Upper lobe of left lung (tissue), 6 donors: ENCODE results near the gene SMAGP. TPM values are rescaled to one million over a fixed set of nuclear protein-coding genes. Genes with fewer than 3 reads are reported as not detected.
"Not testable (repeated sequence)": the region's sequence is repeated elsewhere in the genome, so short reads cannot be mapped to it uniquely, and the experiment has no call there.

Experiments
- ATAC-seq, 2 donors: fragments of 200-7000 bp; cut with Tn5 transposase; one replicate each; pipeline ENCODE4 v1.9.1; 2022; ENCODE audit warnings: mild to moderate bottlenecking in 2 of 2, moderate library complexity in 2 of 2; ENCODE audit not compliant: low FRiP score in 2 of 2
- DNase-seq, 2 donors: peaks; one replicate each; pipeline ENCODE4 v3.0.0-alpha.2; 2019 to 2020
- H3K27ac ChIP-seq, 4 donors: fragments of 200-600 bp; sonication (generic); one replicate each; pipeline ENCODE4 v1.5.1; 2016 to 2019
- H3K27me3 ChIP-seq, 4 donors: fragments of 200-600 bp; sonication (generic); one replicate each; pipeline ENCODE4 v1.5.1; 2017 to 2019
- H3K36me3 ChIP-seq, 4 donors: fragments of 200-600 bp; sonication (generic); one replicate each; pipeline ENCODE4 v1.5.1; 2016 to 2019
- H3K4me1 ChIP-seq, 4 donors: fragments of 200-600 bp; sonication (generic); one replicate each; pipeline ENCODE4 v1.5.1; 2018 to 2019
- H3K4me3 ChIP-seq, 4 donors: fragments of 200-600 bp; sonication (generic); one replicate each; pipeline ENCODE4 v1.5.1; 2017 to 2019; ENCODE audit warnings: mild to moderate bottlenecking in 2 of 4, moderate library complexity in 1 of 4
- H3K9me3 ChIP-seq, 4 donors: fragments of 200-600 bp; sonication (generic); one replicate each; pipeline ENCODE4 v1.5.1; 2018 to 2019
- CTCF ChIP-seq, 6 experiments: fragments of 450-650 bp in 4 of 6; fragments of 200-600 bp in 2 of 6; sonication (generic) in 2 of 6; IDR thresholded peaks; one replicate each; pipeline ENCODE4 v1.5.1; 2016 to 2019; ENCODE audit warnings: antibody characterized with exemption in 6 of 6
- EP300 ChIP-seq, 4 donors: sonication (generic); formaldehyde crosslinking; IDR thresholded peaks; one replicate each; pipeline ENCODE4 v1.5.1; 2017; ENCODE audit warnings: antibody characterized with exemption in 4 of 4, control low read depth in 2 of 4
- POLR2A ChIP-seq, 4 donors: fragments of 450-650 bp; IDR thresholded peaks; one replicate each; pipeline ENCODE4 v1.5.1; 2016 to 2017; ENCODE audit warnings: antibody characterized with exemption in 4 of 4, mild to moderate bottlenecking in 2 of 4
- POLR2AphosphoS5 ChIP-seq, 2 donors: sonication (generic); formaldehyde crosslinking; IDR thresholded peaks; one replicate each; pipeline ENCODE4 v1.5.1; 2017; ENCODE audit warnings: antibody characterized with exemption in 2 of 2
- WGBS, 2 donors: methylation state at CpG; one replicate each; pipeline ENCODE4 v1.1.5; 2017 to 2018; 5-methylcytosine and 5-hydroxymethylcytosine counted together
- total RNA-seq, 6 donors: library from RNA; depleted of rRNA in 4 of 6; stranded (reverse); fragments of >200 nt in 4 of 6; gene quantifications; one replicate each; pipeline versions ENCODE4 v1.1.0 to v1.2.1, GENCODE V29; 2016 to 2021
- donor health status: DM: no; HTN: no; CAD: no; lungs with moderate emphysema.
- donor health status: DM: no; HTN: yes; CAD: no; lungs with severe emphysema.

SMAGP gene
- total RNA-seq, 6 donors from 2014 or later = 25.1 to 58.2 (median 28.8) TPM

- ATAC-seq (peak in 1 of 2 donors; percentile 44), DNase-seq (no peak)
- Histone ChIP-seq H3K27ac (no peak overlapping the region), H3K9me3 (no peaks in the 10 kb centered on the region), H3K36me3 (no peaks in the 10 kb centered on the region), H3K4me1 (peaks cover 0 to 12% (median 5%) of the 10 kb centered on the region in 4 donors), H3K27me3 (no peaks in the 10 kb centered on the region), H3K4me3 (no peak overlapping the region)
- TF ChIP-seq POLR2AphosphoS5 (IDR thresholded peaks at IDR 0.05) (no peak), CTCF (IDR thresholded peaks at IDR 0.05) (peak in 3 of 6 experiments; percentile 23 to 43 (median 36))
- 53 to 81% methylated on average over 7 of the region's 7 CpGs for WGBS, 2 donors
These were observed 7.4 kb downstream of the SMAGP start for GRCh38 chr12:51262758-51263177.

GRCh38 chr12:51259600-51259999 is 10.6 kb downstream of the SMAGP start:
- DNase-seq, H3K9me3 ChIP-seq, H3K4me3 ChIP-seq, H3K4me1 ChIP-seq, H3K27me3 ChIP-seq, ATAC-seq, H3K27ac ChIP-seq, H3K36me3 ChIP-seq: not testable (repeated sequence)
- WGBS, 2 donors = 94 to 100% methylated on average over 1 of the region's 1 CpG

GRCh38 chr12:51254536-51254935 is 15.7 kb downstream of the SMAGP start:
- Histone ChIP-seq H3K4me3 (no peak overlapping the region), H3K4me1 (no peaks in the 10 kb centered on the region), H3K27ac (no peak overlapping the region), H3K9me3 (no peaks in the 10 kb centered on the region), H3K27me3 (no peaks in the 10 kb centered on the region), H3K36me3 (no peaks in the 10 kb centered on the region)
- no peak for ATAC-seq
- WGBS, 2 donors = 83 to 88% methylated on average over 4 of the region's 4 CpGs
- DNase-seq = no peak
- no peak for TF ChIP-seq CTCF (IDR thresholded peaks at IDR 0.05)
- no peak for TF ChIP-seq POLR2AphosphoS5 (IDR thresholded peaks at IDR 0.05)
- no peak for TF ChIP-seq EP300 (IDR thresholded peaks at IDR 0.05)
- TF ChIP-seq POLR2A (IDR thresholded peaks at IDR 0.05) = no peak

GRCh38 chr12:51253276-51253675 is 16.9 kb downstream of the SMAGP start:
- WGBS, 2 donors = 93 to 100% methylated on average over 1 of the region's 1 CpG
- H3K9me3 ChIP-seq = no peaks in the 10 kb centered on the region
- H3K36me3 ChIP-seq = no peaks in the 10 kb centered on the region
- H3K27me3 ChIP-seq = no peaks in the 10 kb centered on the region
- no peak for ATAC-seq
- DNase-seq = no peak
- H3K27ac ChIP-seq = no peak overlapping the region
- no peak overlapping the region for H3K4me3 ChIP-seq
- TF ChIP-seq POLR2A (IDR thresholded peaks at IDR 0.05) (no peak), POLR2AphosphoS5 (IDR thresholded peaks at IDR 0.05) (no peak), EP300 (IDR thresholded peaks at IDR 0.05) (no peak), CTCF (IDR thresholded peaks at IDR 0.05) (no peak)
- H3K4me1 ChIP-seq = peaks cover 0 to 3% (median 0%) of the 10 kb centered on the region in 4 donors

- 68 to 80% methylated on average over 9 to 14 of the region's 14 CpGs for WGBS, 2 donors
- DNase-seq = peak in 1 of 2 donors; percentile 44
- Histone ChIP-seq H3K9me3 (no peaks in the 10 kb centered on the region), H3K4me1 (peaks cover 26 to 38% (median 33%) of the 10 kb centered on the region in 4 donors), H3K27me3 (no peaks in the 10 kb centered on the region), H3K4me3 (no peak overlapping the region), H3K36me3 (peaks cover 3 to 30% (median 18%) of the 10 kb centered on the region in 4 donors), H3K27ac (peak overlapping the region; percentile 64 to 84 (median 73))
- TF ChIP-seq POLR2A (IDR thresholded peaks at IDR 0.05) (no peak), POLR2AphosphoS5 (IDR thresholded peaks at IDR 0.05) (no peak), EP300 (IDR thresholded peaks at IDR 0.05) (no peak), CTCF (IDR thresholded peaks at IDR 0.05) (no peak)
- ATAC-seq = peak in 1 of 2 donors; percentile 51
These were observed 22.6 kb downstream of the SMAGP start for GRCh38 chr12:51247523-51248206.
